Neural cell (in vitro differentiated cells): Measurements from ENCODE around the gene ROGDI. TPM values are rescaled to one million over a fixed set of nuclear protein-coding genes. Genes with fewer than 3 reads are reported as not detected.

Experiments
- H2AFZ ChIP-seq: fragments of 200-600, 300-800 bp; sonication (generic), shearing (Covaris generic); 2 replicates; pipeline ENCODE4 v1.6.0; 2014; ENCODE audit warnings: low read depth, mild to moderate bottlenecking, antibody characterized with exemption, low read length, moderate library complexity
- H3F3A ChIP-seq: fragments of 200-600 bp; shearing (Covaris generic); 2 replicates; pipeline ENCODE4 v1.6.1; 2016; ENCODE audit warnings: mild to moderate bottlenecking, moderate library complexity, mixed read lengths, antibody characterized with exemption, low read length; ENCODE audit not compliant: insufficient read depth, poor library complexity, severe bottlenecking
- H3K27ac ChIP-seq: fragments of 200-600, 300-800 bp; sonication (generic), shearing (Covaris generic); 2 replicates; pipeline ENCODE4 v1.5.1; 2014; ENCODE audit warnings: mild to moderate bottlenecking, low read length, moderate library complexity
- H3K27me3 ChIP-seq: fragments of 300-800, 200-600 bp; sonication (generic), shearing (Covaris generic); 2 replicates; pipeline ENCODE4 v1.6.0; 2014; ENCODE audit warnings: mild to moderate bottlenecking, low read depth, low read length, moderate library complexity; ENCODE audit not compliant: insufficient read depth
- H3K36me3 ChIP-seq: fragments of 300-800, 200-600 bp; sonication (generic), shearing (Covaris generic); 2 replicates; pipeline ENCODE4 v1.5.1; 2014; ENCODE audit warnings: mild to moderate bottlenecking, antibody characterized with exemption, low read length, moderate library complexity; ENCODE audit not compliant: insufficient read depth
- H3K4me2 ChIP-seq: fragments of 300-800, 200-600 bp; sonication (generic), shearing (Covaris generic); 2 replicates; pipeline ENCODE4 v1.6.0; 2014; ENCODE audit warnings: mild to moderate bottlenecking, low read length
- H3K4me3 ChIP-seq: fragments of 300-800, 200-600 bp; sonication (generic), shearing (Covaris generic); 2 replicates; pipeline ENCODE4 v1.5.1; 2014; ENCODE audit warnings: mild to moderate bottlenecking, low read length, moderate library complexity
- H3K79me2 ChIP-seq: fragments of 200-600 bp; shearing (Covaris generic); replicated peaks from 2 replicates; pipeline ENCODE4 v1.6.0; 2014; ENCODE audit warnings: mild to moderate bottlenecking, low read length, moderate library complexity; ENCODE audit not compliant: insufficient read depth
- H3K9ac ChIP-seq: fragments of 300-800, 200-600 bp; sonication (generic), shearing (Covaris generic); 2 replicates; pipeline ENCODE4 v1.6.1; 2016; ENCODE audit warnings: mild to moderate bottlenecking, low read length, mixed read lengths
- H3K9me2 ChIP-seq: fragments of 200-600 bp; shearing (Covaris generic); 2 replicates; pipeline ENCODE4 v1.6.1; 2016; ENCODE audit warnings: mild to moderate bottlenecking, low read length, mixed read lengths; ENCODE audit not compliant: insufficient read depth
- H3K9me3 ChIP-seq: fragments of 200-600, 300-800 bp; sonication (generic), shearing (Covaris generic); 2 replicates; pipeline ENCODE4 v1.6.1; 2016; ENCODE audit warnings: mild to moderate bottlenecking, mixed run types, low read length, moderate library complexity, mixed read lengths
- H4K20me1 ChIP-seq: fragments of 200-600 bp; shearing (Covaris generic); 2 replicates; pipeline ENCODE4 v1.6.1; 2016; ENCODE audit warnings: mild to moderate bottlenecking, mixed run types; ENCODE audit not compliant: insufficient read depth
- EP300 ChIP-seq: fragments of 450-650 bp; conservative IDR thresholded peaks from 2 replicates; pipeline ENCODE4 v1.6.1; 2014; ENCODE audit warnings: antibody characterized with exemption, mild to moderate bottlenecking, moderate library complexity; ENCODE audit not compliant: poor library complexity, severe bottlenecking
- EZH2 ChIP-seq: fragments of 200-600, 300-800 bp; shearing (Covaris generic), sonication (generic); IDR thresholded peaks from 2 replicates; pipeline ENCODE4 v1.6.1; 2014; ENCODE audit warnings: antibody characterized with exemption, low read length, borderline replicate concordance, mild to moderate bottlenecking; ENCODE audit not compliant: insufficient read depth, poor library complexity, severe bottlenecking
- MXI1 ChIP-seq: fragments of 450-650 bp; conservative IDR thresholded peaks from 2 replicates; pipeline ENCODE4 v1.6.1; 2014; ENCODE audit warnings: antibody characterized with exemption, mild to moderate bottlenecking; ENCODE audit not compliant: poor library complexity, severe bottlenecking
- POLR2AphosphoS5 ChIP-seq: IDR thresholded peaks from 2 replicates; pipeline ENCODE4 v1.6.1; 2012
- RAD21 ChIP-seq: fragments of 450-650 bp; conservative IDR thresholded peaks from 2 replicates; pipeline ENCODE4 v1.6.1; 2014; ENCODE audit warnings: antibody characterized with exemption, mild to moderate bottlenecking, moderate library complexity
- SMC3 ChIP-seq: fragments of 450-650 bp; conservative IDR thresholded peaks from 2 replicates; pipeline ENCODE4 v1.6.1; 2014; ENCODE audit warnings: antibody characterized with exemption, mild to moderate bottlenecking, moderate library complexity; ENCODE audit not compliant: poor library complexity
- TAF1 ChIP-seq: IDR thresholded peaks from 2 replicates; pipeline ENCODE4 v1.6.1; 2012; ENCODE audit warnings: low read depth
- polyA plus RNA-seq: library from polyadenylated mRNA; depleted of rRNA; stranded (reverse); fragments of >200 nt; gene quantifications from 2 replicates; pipeline ENCODE4 v1.2.3, GENCODE V29; 2014
- TF ChIP-seq, protein P1 (sequence below): IDR thresholded peaks from 2 replicates; pipeline ENCODE4 v1.6.1; 2012; ENCODE audit warnings: borderline replicate concordance
- TF ChIP-seq, protein P2 (sequence below): fragments of 450-650 bp; IDR thresholded peaks from 2 replicates; pipeline ENCODE4 v1.5.1; 2014; ENCODE audit warnings: antibody characterized with exemption, mild to moderate bottlenecking, moderate library complexity; ENCODE audit not compliant: poor library complexity, severe bottlenecking

The ROGDI gene
- polyA plus RNA-seq, 1 donor from 2014 or later: 203 TPM

DNA sequence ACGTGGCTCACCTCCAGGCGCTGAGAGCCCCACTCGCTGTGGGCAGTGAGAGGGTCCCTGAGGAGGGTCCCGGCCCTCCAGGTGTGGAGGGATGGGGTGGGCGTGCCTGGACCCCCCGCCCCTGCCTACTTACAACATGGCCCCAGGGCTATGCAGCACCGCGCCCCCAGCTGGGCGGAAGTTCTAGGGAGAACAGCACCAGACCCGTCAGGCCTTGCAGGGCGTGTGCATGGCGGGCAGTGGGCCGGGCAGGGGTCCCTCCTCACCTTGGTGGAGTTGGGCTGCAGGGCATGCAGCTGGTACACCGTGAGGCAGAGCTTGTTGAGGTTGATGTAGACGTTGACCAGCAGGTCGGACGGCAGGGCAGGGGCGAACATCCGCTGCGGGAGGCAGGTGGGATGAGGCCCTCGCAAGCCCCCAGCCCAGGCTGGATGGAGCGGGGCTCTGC is 4.6 kb downstream of the ROGDI start:
- Histone ChIP-seq H3K9ac (no peak overlapping the region), H3K4me2 (no peak overlapping the region), H3K9me3 (no peaks in the 10 kb centered on the region), H3K27me3 (no peaks in the 10 kb centered on the region), H4K20me1 (no peaks in the 10 kb centered on the region), H3K36me3 (no peaks in the 10 kb centered on the region), H3F3A (no peaks in the 10 kb centered on the region), H2AFZ (no peak overlapping the region), H3K27ac (no peak overlapping the region), H3K4me3 (no peak overlapping the region), H3K79me2 (no peaks in the 10 kb centered on the region), H3K9me2 (no peaks in the 10 kb centered on the region)
- TF ChIP-seq EP300: no peak

DNA sequence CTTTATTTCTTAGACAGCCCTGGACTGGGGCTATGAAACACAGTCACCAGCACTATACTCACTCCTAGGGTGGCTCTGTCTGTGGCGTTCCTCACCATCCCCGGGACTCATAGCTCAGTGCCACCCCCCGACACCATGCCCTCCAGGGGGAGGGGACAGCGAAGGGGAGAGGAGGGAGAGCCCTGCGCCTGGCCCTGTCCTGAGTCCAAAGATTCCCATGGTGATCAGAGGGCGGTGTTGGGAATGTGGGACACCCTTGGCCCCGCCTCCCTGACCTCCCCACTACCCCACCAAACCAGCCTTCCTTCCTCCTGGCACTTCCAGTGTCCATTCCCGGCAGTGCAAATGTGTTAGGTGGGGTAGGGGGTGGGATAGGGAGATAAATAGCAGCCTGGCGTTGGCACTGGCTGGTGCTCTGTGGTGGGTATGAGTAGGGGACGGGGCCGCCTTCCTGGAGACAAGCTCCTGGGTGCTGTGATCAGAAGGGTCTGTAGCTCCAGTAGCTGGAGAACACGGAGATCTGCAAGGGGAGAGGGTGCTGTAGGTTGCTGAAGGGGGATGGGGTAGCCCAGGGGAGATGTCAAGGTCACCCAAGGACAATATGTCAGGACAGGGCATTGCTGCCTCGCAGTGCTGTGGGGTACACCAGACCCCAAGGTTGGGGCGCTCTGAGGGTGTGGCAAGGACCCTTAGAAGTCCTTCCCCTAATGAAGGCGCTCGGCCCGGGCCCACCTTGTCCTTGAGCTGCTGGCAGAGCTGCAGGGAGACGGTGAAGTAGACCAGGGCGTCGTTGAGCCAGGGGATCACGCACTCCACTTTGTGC is 5.2 kb downstream of the ROGDI start:
- Histone ChIP-seq H3K27ac (no peak overlapping the region), H3K27me3 (no peaks in the 10 kb centered on the region), H3F3A (no peaks in the 10 kb centered on the region), H3K9me3 (no peaks in the 10 kb centered on the region), H3K36me3 (no peaks in the 10 kb centered on the region), H3K9ac (no peak overlapping the region), H3K4me2 (no peak overlapping the region), H2AFZ (no peak overlapping the region), H3K4me3 (no peak overlapping the region), H3K9me2 (no peaks in the 10 kb centered on the region), H3K79me2 (no peaks in the 10 kb centered on the region), H4K20me1 (no peaks in the 10 kb centered on the region)
- TF ChIP-seq, protein P1, sequence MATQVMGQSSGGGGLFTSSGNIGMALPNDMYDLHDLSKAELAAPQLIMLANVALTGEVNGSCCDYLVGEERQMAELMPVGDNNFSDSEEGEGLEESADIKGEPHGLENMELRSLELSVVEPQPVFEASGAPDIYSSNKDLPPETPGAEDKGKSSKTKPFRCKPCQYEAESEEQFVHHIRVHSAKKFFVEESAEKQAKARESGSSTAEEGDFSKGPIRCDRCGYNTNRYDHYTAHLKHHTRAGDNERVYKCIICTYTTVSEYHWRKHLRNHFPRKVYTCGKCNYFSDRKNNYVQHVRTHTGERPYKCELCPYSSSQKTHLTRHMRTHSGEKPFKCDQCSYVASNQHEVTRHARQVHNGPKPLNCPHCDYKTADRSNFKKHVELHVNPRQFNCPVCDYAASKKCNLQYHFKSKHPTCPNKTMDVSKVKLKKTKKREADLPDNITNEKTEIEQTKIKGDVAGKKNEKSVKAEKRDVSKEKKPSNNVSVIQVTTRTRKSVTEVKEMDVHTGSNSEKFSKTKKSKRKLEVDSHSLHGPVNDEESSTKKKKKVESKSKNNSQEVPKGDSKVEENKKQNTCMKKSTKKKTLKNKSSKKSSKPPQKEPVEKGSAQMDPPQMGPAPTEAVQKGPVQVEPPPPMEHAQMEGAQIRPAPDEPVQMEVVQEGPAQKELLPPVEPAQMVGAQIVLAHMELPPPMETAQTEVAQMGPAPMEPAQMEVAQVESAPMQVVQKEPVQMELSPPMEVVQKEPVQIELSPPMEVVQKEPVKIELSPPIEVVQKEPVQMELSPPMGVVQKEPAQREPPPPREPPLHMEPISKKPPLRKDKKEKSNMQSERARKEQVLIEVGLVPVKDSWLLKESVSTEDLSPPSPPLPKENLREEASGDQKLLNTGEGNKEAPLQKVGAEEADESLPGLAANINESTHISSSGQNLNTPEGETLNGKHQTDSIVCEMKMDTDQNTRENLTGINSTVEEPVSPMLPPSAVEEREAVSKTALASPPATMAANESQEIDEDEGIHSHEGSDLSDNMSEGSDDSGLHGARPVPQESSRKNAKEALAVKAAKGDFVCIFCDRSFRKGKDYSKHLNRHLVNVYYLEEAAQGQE: no peak

DNA sequence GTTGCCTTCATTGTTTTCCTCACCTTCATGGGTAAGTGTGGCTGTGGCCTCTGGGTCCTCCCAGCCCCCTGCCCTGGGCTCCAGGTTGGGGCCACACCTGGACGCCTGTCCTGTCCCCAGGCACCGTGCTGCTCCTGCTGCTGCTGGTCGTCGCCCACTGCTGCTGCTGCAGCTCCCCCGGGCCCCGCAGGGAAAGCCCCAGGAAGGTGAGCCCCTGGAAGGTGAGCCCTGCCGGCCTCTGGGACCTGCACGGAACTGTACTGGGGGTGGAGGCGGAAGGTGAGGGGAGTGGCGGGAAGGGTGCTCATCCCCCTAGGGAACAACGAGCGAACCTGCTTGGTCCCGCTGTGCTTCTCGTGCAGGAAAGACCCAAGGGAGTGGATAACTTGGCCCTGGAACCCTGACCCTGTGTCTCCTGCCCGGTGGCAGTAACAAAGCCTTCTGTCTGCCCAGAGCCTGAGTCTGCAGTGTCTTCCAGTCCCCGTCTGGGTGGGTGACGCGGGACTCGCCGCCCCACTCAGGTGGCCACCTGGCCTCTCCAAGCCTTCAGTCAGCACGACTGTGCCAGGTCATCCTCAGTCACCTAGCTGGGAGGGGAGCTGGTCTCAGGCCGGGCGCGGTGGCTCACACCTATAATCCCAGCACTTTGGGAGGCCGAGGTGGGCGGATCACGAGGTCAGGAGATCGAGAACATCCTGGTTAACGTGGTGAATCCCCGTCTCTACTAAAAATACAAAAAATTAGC is 6.4 kb downstream of the ROGDI start:
- no peak for TF ChIP-seq TAF1
- no peak for TF ChIP-seq RAD21
- TF ChIP-seq POLR2AphosphoS5: no peak
- TF ChIP-seq EZH2: no peak
- TF ChIP-seq SMC3: no peak
- TF ChIP-seq, protein P2, sequence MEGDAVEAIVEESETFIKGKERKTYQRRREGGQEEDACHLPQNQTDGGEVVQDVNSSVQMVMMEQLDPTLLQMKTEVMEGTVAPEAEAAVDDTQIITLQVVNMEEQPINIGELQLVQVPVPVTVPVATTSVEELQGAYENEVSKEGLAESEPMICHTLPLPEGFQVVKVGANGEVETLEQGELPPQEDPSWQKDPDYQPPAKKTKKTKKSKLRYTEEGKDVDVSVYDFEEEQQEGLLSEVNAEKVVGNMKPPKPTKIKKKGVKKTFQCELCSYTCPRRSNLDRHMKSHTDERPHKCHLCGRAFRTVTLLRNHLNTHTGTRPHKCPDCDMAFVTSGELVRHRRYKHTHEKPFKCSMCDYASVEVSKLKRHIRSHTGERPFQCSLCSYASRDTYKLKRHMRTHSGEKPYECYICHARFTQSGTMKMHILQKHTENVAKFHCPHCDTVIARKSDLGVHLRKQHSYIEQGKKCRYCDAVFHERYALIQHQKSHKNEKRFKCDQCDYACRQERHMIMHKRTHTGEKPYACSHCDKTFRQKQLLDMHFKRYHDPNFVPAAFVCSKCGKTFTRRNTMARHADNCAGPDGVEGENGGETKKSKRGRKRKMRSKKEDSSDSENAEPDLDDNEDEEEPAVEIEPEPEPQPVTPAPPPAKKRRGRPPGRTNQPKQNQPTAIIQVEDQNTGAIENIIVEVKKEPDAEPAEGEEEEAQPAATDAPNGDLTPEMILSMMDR: no peak
- TF ChIP-seq MXI1: no peak
- TF ChIP-seq EP300: no peak
- TF ChIP-seq, protein P1: no peak
- Histone ChIP-seq H2AFZ (no peak overlapping the region), H3K9me3 (no peaks in the 10 kb centered on the region), H3K36me3 (no peaks in the 10 kb centered on the region), H4K20me1 (no peaks in the 10 kb centered on the region), H3K4me2 (no peak overlapping the region), H3K9ac (no peak overlapping the region), H3K27me3 (no peaks in the 10 kb centered on the region), H3K4me3 (no peak overlapping the region), H3K79me2 (no peaks in the 10 kb centered on the region), H3K9me2 (no peaks in the 10 kb centered on the region), H3K27ac (no peak overlapping the region), H3F3A (no peaks in the 10 kb centered on the region)
